Type B pancreatic cell (in vitro differentiated cells): Measurements from ENCODE around the gene NRM. TPM values are rescaled to one million over a fixed set of nuclear protein-coding genes. Genes with fewer than 3 reads are reported as not detected.

Experiments
- DNase-seq: peaks from one replicate; pipeline ENCODE4 v3.0.0; 2021; ENCODE audit warnings: mixed read lengths; ENCODE audit not compliant: unreplicated experiment; ENCODE audit errors: extremely low spot score
- H3K27ac Mint-ChIP-seq: 2 replicates; pipeline ENCODE4 v1.8.0; 2021; ENCODE audit warnings: mild to moderate bottlenecking, mixed read lengths
- H3K27me3 Mint-ChIP-seq: 2 replicates; pipeline ENCODE4 v1.8.0; 2021; ENCODE audit warnings: mixed read lengths
- H3K36me3 Mint-ChIP-seq: 2 replicates; pipeline ENCODE4 v1.8.0; 2021; ENCODE audit warnings: mixed read lengths
- H3K4me1 Mint-ChIP-seq: one replicate; pipeline ENCODE4 v1.8.0; 2021; ENCODE audit warnings: mixed read lengths; ENCODE audit not compliant: unreplicated experiment
- H3K4me3 Mint-ChIP-seq: 2 replicates; pipeline ENCODE4 v1.8.0; 2021; ENCODE audit warnings: mild to moderate bottlenecking, mixed read lengths
- H3K9me3 Mint-ChIP-seq: 2 replicates; pipeline ENCODE4 v1.8.0; 2021; ENCODE audit warnings: mixed read lengths
- total RNA-seq: library from RNA; stranded (reverse); gene quantifications from 2 replicates; pipeline ENCODE4 v1.2.1, GENCODE V29; 2021; ENCODE audit warnings: low replicate concordance
- TF ChIP-seq, protein P1 (sequence below): fragments of 200-600 bp; sonication (generic); conservative IDR thresholded peaks from 2 replicates; pipeline ENCODE4 v1.5.0; 2021; ENCODE audit warnings: antibody characterized with exemption, mild to moderate bottlenecking

The NRM gene
- total RNA-seq, 1 donor from 2014 or later: 48.9 TPM

DNA sequence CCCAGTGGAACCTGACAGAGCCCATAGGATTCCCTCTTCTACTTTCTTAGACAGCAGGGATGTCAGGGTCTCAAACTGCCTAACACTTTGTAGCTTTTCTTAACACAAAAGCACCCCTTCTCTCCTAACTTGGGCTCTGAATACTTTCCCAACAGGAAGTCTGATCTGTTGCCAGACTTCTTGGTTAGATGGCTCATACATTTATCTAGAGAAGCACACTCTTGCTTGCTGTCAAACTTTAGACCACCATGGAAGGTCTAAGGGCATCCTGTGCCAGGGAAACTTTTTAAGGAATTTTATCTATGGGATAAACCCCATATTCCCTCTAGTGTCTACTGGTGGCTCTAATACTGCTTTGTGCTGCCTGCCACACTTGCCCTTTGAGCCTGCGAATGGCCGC lies 47.1 kb downstream of the NRM start:
- no peak overlapping the region for H3K4me3 Mint-ChIP-seq
- H3K27me3 Mint-ChIP-seq: no peaks in the 10 kb centered on the region
- no peaks in the 10 kb centered on the region for H3K9me3 Mint-ChIP-seq
- H3K4me1 Mint-ChIP-seq: peaks cover 11% of the 10 kb centered on the region
- no peak for DNase-seq
- peaks cover 30% of the 10 kb centered on the region for H3K36me3 Mint-ChIP-seq
- TF ChIP-seq, protein P1, sequence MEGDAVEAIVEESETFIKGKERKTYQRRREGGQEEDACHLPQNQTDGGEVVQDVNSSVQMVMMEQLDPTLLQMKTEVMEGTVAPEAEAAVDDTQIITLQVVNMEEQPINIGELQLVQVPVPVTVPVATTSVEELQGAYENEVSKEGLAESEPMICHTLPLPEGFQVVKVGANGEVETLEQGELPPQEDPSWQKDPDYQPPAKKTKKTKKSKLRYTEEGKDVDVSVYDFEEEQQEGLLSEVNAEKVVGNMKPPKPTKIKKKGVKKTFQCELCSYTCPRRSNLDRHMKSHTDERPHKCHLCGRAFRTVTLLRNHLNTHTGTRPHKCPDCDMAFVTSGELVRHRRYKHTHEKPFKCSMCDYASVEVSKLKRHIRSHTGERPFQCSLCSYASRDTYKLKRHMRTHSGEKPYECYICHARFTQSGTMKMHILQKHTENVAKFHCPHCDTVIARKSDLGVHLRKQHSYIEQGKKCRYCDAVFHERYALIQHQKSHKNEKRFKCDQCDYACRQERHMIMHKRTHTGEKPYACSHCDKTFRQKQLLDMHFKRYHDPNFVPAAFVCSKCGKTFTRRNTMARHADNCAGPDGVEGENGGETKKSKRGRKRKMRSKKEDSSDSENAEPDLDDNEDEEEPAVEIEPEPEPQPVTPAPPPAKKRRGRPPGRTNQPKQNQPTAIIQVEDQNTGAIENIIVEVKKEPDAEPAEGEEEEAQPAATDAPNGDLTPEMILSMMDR: no peak
- H3K27ac Mint-ChIP-seq: no peak overlapping the region

DNA sequence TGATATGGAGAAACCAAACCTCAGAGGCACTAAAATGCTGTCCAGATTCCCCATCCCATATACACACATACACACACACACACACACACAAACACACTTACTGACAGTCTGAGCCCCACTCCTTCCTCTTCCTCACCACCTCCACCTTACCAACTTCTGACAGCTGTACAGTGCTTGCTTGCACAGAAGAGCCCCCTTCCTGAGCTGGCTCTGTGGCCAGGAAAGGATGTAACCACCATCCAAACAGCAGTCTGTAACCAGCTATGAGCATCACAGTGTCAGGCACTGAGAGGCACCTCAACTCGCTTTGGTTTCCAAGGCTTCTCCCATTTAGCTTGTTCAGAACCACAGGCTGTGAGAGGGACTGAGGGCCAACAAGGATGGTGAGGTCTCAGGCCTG lies 49.7 kb downstream of the NRM start:
- Mint-ChIP-seq H3K4me1 (peaks cover 4% of the 10 kb centered on the region), H3K27ac (no peak overlapping the region), H3K36me3 (peaks cover 31% of the 10 kb centered on the region), H3K4me3 (no peak overlapping the region), H3K27me3 (no peaks in the 10 kb centered on the region), H3K9me3 (no peaks in the 10 kb centered on the region)
- TF ChIP-seq, protein P1: no peak
- no peak for DNase-seq

DNA sequence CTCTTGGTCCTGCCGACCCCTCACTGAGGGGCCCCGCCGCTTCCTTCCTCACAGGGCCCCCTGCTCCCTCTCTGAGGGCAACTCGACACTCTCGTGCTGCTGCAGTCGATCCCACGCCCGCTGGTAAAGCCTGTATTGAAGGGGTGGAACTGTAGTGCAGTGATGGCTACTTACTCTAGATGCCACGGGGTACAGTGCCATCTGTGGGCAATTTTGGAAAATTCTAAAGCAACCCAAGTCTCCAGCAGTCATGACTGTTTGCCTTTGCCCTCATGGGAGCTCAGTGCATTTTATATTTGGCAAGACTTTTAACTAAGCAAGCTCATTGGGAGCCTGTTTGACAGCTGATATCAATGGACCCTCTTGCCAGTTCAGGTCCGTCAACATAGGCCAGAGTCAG lies 50.3 kb downstream of the NRM start:
- Mint-ChIP-seq H3K36me3 (peaks cover 32% of the 10 kb centered on the region), H3K4me1 (no peaks in the 10 kb centered on the region), H3K9me3 (no peaks in the 10 kb centered on the region), H3K4me3 (no peak overlapping the region), H3K27me3 (no peaks in the 10 kb centered on the region), H3K27ac (no peak overlapping the region)
- DNase-seq: no peak
- TF ChIP-seq, protein P1: no peak

Other genes with a start within 250 kb of the NRM start
- gene HLA-E, start 201.5 kb downstream of the NRM start, total RNA-seq: 50.8 and 109 TPM in 2 replicates
- 59.3 and 67.1 TPM in 2 replicates for gene GNL1, start 134.5 kb downstream of the NRM start, total RNA-seq
- 10.7 and 32.5 TPM in 2 replicates for gene PRR3, start 133.7 kb downstream of the NRM start, total RNA-seq
- gene ABCF1, start 119.5 kb downstream of the NRM start, total RNA-seq: 64.2 and 69.2 TPM in 2 replicates
- gene PPP1R10, start 73.7 kb downstream of the NRM start, total RNA-seq: 84.3 and 116 TPM in 2 replicates
- 39.8 and 45.3 TPM in 2 replicates for gene MRPS18B, start 73.1 kb downstream of the NRM start, total RNA-seq
- gene ATAT1, start 64.1 kb downstream of the NRM start, total RNA-seq: 23.1 and 47.0 TPM in 2 replicates
- gene C6orf136, start 43.9 kb downstream of the NRM start, total RNA-seq: 16.0 and 27.1 TPM in 2 replicates
- gene DHX16, start 18.0 kb downstream of the NRM start, total RNA-seq: 29.0 and 29.6 TPM in 2 replicates
- 16.8 and 33.1 TPM in 2 replicates for gene PPP1R18, start 4.3 kb downstream of the NRM start, total RNA-seq
- 30.1 and 71.3 TPM in 2 replicates for gene MDC1, start 26.3 kb upstream of the NRM start, total RNA-seq
- gene TUBB, start 29.4 kb upstream of the NRM start, total RNA-seq: 560 and 1,225 TPM in 2 replicates
- gene FLOT1, start 51.7 kb upstream of the NRM start, total RNA-seq: 72.9 and 94.8 TPM in 2 replicates
- 24.3 and 40.1 TPM in 2 replicates for gene IER3, start 53.6 kb upstream of the NRM start, total RNA-seq
- 197 and 315 TPM in 2 replicates for gene DDR1, start 193.5 kb upstream of the NRM start, total RNA-seq
- gene GTF2H4, start 217.2 kb upstream of the NRM start, total RNA-seq: 40.8 and 78.7 TPM in 2 replicates
- 43.8 and 79.4 TPM in 2 replicates for gene VARS2, start 223.3 kb upstream of the NRM start, total RNA-seq
- gene SFTA2, start 241.2 kb upstream of the NRM start, total RNA-seq: 2.7 and 3.6 TPM in 2 replicates
- 0.31 and 3.5 TPM in 2 replicates for gene MUCL3, start 250.0 kb upstream of the NRM start, total RNA-seq